ENCODE data around the gene SGK2.

The SGK2 gene

DNA sequence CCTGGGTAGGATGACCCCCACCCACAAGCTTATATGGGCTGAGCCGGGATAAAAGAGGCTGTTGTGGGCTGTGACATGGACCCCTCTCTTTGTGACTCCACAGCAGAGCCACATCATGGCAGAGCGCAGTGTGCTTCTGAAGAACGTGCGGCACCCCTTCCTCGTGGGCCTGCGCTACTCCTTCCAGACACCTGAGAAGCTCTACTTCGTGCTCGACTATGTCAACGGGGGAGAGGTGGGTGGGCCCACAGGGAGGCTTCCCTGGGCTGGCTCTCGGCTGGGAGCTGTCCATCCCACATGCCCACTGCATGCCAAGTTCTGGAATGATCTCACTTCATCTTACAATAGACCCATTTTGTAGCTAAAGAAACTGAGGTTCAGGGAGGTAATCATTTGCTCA, 10.5 kb downstream of the SGK2 start:
- Histone ChIP-seq H3K27me3 (replicated peaks; ENCODE audit: insufficient read depth, low read length) (no peaks in the 10 kb centered on the region), H2AFZ (ENCODE audit: low read length) (no peak overlapping the region), H3K27ac (ENCODE audit: low read length) (no peak overlapping the region), H3K9ac (ENCODE audit: low read length) (no peak overlapping the region), H3K9me2 (replicated peaks; ENCODE audit: insufficient read depth, low read length) (no peaks in the 10 kb centered on the region), H3K4me2 (ENCODE audit: low read depth, low read length) (no peak overlapping the region), H3K36me3 (replicated peaks; ENCODE audit: insufficient read depth, low read length) (no peaks in the 10 kb centered on the region), H4K20me1 (ENCODE audit: insufficient read depth, low read length) (no peaks in the 10 kb centered on the region), H3K9me3 (replicated peaks; ENCODE audit: insufficient read depth, low read length) (no peaks in the 10 kb centered on the region), H3K4me3 (ENCODE audit: low read length) (no peak overlapping the region), H3K4me1 (ENCODE audit: low read length) (no peaks in the 10 kb centered on the region), H3K79me2 (ENCODE audit: low read length) (no peaks in the 10 kb centered on the region), H3F3A (ENCODE audit: insufficient read depth, low read length) (no peaks in the 10 kb centered on the region)
- no peak for TF ChIP-seq EZH2phosphoT487 (IDR thresholded peaks at IDR 0.05; ENCODE audit: low read length)
- TF ChIP-seq, protein P1, sequence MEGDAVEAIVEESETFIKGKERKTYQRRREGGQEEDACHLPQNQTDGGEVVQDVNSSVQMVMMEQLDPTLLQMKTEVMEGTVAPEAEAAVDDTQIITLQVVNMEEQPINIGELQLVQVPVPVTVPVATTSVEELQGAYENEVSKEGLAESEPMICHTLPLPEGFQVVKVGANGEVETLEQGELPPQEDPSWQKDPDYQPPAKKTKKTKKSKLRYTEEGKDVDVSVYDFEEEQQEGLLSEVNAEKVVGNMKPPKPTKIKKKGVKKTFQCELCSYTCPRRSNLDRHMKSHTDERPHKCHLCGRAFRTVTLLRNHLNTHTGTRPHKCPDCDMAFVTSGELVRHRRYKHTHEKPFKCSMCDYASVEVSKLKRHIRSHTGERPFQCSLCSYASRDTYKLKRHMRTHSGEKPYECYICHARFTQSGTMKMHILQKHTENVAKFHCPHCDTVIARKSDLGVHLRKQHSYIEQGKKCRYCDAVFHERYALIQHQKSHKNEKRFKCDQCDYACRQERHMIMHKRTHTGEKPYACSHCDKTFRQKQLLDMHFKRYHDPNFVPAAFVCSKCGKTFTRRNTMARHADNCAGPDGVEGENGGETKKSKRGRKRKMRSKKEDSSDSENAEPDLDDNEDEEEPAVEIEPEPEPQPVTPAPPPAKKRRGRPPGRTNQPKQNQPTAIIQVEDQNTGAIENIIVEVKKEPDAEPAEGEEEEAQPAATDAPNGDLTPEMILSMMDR (IDR thresholded peaks at IDR 0.05; ENCODE audit: low read length) = no peak
- DNase-seq = no peak

DNA sequence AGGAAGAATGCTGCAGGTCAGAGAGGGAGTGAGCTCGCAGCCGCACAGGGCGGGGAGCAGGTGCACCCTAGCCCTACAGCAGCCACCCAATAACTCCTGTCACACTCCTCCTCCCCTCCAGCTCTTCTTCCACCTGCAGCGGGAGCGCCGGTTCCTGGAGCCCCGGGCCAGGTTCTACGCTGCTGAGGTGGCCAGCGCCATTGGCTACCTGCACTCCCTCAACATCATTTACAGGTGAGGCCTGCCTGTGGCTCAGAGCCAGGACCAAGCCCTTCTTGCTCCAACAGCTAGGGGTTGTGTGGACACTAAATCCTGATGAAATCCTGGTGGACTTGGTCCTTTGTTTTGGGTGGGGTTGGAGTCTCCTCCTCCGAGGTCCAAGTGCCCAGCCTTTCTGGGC, 11.7 kb downstream of the SGK2 start:
- Histone ChIP-seq H3K27me3 (replicated peaks; ENCODE audit: insufficient read depth, low read length) (no peaks in the 10 kb centered on the region), H4K20me1 (ENCODE audit: insufficient read depth, low read length) (no peaks in the 10 kb centered on the region), H2AFZ (ENCODE audit: low read length) (no peak overlapping the region), H3F3A (ENCODE audit: insufficient read depth, low read length) (no peaks in the 10 kb centered on the region), H3K9ac (ENCODE audit: low read length) (no peak overlapping the region), H3K9me3 (replicated peaks; ENCODE audit: insufficient read depth, low read length) (no peaks in the 10 kb centered on the region), H3K9me2 (replicated peaks; ENCODE audit: insufficient read depth, low read length) (no peaks in the 10 kb centered on the region), H3K36me3 (replicated peaks; ENCODE audit: insufficient read depth, low read length) (no peaks in the 10 kb centered on the region), H3K4me3 (ENCODE audit: low read length) (no peak overlapping the region), H3K4me2 (ENCODE audit: low read depth, low read length) (no peak overlapping the region), H3K27ac (ENCODE audit: low read length) (no peak overlapping the region), H3K4me1 (ENCODE audit: low read length) (no peaks in the 10 kb centered on the region), H3K79me2 (ENCODE audit: low read length) (no peaks in the 10 kb centered on the region)
- no peak for DNase-seq
- TF ChIP-seq, protein P1 (IDR thresholded peaks at IDR 0.05; ENCODE audit: low read length) = no peak
- no peak for TF ChIP-seq EZH2phosphoT487 (IDR thresholded peaks at IDR 0.05; ENCODE audit: low read length)
- no peak for TF ChIP-seq EZH2 (optimal IDR thresholded peaks at IDR 0.05; ENCODE audit: low read depth, low read length)

DNA sequence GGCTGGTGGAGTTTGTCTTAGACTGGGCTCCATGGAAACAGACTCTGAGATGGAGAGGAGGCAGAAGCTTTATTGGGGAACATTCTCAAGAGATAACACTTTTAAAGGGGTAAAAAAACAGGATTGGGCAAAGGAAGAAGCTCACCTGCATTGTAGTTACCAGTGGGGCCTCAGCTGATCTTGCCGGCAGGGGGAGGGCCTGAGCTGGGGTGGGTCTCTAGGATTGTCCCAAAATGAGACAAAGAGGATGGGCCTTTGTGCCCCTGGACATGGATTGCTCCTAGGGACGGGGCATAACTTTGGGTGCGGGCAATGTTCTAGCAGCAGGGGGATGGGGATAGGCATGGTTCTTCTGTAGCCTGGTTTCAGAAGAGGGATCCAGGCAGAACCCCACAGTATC, 12.5 kb downstream of the SGK2 start:
- Histone ChIP-seq H3K9me3 (replicated peaks; ENCODE audit: insufficient read depth, low read length) (no peaks in the 10 kb centered on the region), H3K4me2 (ENCODE audit: low read depth, low read length) (no peak overlapping the region), H3K27me3 (replicated peaks; ENCODE audit: insufficient read depth, low read length) (no peaks in the 10 kb centered on the region), H3K9ac (ENCODE audit: low read length) (no peak overlapping the region), H3K4me1 (ENCODE audit: low read length) (no peaks in the 10 kb centered on the region), H3F3A (ENCODE audit: insufficient read depth, low read length) (no peaks in the 10 kb centered on the region), H3K27ac (ENCODE audit: low read length) (no peak overlapping the region), H3K4me3 (ENCODE audit: low read length) (no peak overlapping the region), H3K79me2 (ENCODE audit: low read length) (no peaks in the 10 kb centered on the region), H2AFZ (ENCODE audit: low read length) (no peak overlapping the region), H3K9me2 (replicated peaks; ENCODE audit: insufficient read depth, low read length) (no peaks in the 10 kb centered on the region), H3K36me3 (replicated peaks; ENCODE audit: insufficient read depth, low read length) (no peaks in the 10 kb centered on the region), H4K20me1 (ENCODE audit: insufficient read depth, low read length) (no peaks in the 10 kb centered on the region)
- TF ChIP-seq EZH2 (optimal IDR thresholded peaks at IDR 0.05; ENCODE audit: low read depth, low read length) (no peak), EZH2phosphoT487 (IDR thresholded peaks at IDR 0.05; ENCODE audit: low read length) (no peak)
- TF ChIP-seq, protein P1 (IDR thresholded peaks at IDR 0.05; ENCODE audit: low read length) = peak; percentile 22; the same call in 1 of the 2 replicates
- DNase-seq = no peak

Data from MM.1S (cell line).